ENCODE results near the gene PLEKHJ1.

PLEKHJ1 gene

DNA sequence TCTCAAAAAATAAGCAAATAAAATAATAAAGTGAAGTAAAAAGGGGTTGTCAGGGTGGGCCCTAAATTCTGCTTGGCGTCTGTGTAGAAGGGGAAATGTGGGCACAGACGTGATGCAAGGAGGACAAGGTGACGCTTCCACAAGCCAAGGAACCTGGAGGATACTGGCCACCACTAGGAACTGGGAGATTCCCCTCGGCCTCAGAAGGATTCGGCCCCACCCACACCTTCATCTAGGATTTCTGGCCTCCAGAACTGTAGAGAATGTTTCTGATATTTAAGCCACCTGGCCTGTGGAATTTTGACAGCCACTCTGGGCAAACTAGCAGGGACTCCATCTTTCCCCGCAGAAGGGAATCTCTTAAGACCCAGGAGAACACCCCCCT lies 1.1 kb downstream of the PLEKHJ1 start:
- no peak for DNase-seq (ENCODE audit: low spot score)

DNA sequence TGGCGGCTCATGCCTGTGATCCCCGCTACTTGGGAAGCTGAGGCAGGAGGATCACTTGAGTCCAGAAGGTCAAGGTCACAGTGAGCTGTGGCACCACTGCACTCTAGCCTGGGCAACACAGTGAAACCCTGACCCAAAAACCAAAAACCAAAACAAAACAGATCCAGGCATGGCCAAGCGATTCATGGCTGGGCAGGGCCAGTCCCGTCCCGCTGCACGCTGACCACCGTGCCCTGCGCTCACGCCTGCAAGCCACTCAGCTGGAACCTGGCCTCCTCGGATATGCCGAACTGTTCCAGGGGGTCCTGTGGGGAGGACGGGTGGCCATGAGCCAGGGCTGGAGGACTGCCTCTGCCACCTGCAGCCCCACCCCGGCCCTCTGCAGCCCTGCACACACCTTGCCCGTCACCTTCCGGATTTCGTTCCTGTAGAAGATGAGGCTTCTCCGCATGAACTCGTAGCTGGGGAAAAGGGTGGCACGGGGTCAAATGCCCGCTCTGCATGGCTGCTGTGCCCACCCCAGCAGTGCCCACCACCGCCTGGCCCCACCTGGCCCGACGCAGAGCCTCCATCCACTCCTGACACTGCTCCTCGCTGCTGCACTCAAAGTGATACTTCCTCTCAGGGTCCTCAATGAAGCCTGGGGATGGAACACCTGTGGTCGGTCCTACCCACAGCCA lies 2.4 kb downstream of the PLEKHJ1 start:
- DNase-seq (ENCODE audit: low spot score): no peak

DNA sequence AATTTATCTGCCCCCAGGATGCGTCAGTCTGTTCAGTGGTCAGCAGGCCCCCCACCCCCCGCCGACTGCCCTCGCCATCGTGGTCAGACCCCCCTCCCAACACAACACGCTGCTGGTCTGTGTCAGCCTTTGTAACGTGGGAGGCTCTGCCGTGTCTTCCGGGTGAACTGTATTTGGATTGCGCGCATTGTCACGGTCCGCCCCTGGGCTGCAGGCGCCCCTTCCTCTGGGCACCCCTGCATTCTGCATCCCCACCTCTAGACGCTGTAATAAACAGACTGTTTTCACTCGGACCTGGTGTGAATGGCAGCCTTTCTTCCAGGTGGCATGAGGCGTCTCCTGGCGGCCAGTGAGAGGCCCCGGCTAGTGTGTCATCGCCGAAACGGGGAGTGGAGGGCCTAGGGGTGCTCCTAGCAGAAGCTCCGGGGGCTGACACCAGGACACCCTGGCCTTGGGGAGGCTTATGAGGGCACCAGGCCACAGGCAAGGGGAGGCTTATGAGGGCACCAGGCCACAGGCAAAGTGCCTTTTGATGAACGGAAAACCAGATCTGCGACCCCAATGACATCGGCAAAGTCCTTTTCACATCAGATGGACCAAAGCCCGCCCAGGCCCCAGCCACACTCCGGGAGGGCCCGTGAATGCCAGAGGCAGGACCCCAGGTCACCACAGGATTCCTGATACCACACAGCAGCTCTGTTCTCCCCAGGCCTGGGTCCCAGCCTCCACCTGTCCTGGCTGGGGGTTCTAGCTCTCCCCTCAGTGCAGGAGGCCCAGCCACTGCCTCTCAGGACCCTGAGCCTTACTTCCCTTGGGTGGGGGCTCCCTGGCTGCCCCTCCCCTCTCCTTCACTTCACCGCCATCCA lies 3.6 kb downstream of the PLEKHJ1 start:
- no peak for DNase-seq (ENCODE audit: low spot score)

DNA sequence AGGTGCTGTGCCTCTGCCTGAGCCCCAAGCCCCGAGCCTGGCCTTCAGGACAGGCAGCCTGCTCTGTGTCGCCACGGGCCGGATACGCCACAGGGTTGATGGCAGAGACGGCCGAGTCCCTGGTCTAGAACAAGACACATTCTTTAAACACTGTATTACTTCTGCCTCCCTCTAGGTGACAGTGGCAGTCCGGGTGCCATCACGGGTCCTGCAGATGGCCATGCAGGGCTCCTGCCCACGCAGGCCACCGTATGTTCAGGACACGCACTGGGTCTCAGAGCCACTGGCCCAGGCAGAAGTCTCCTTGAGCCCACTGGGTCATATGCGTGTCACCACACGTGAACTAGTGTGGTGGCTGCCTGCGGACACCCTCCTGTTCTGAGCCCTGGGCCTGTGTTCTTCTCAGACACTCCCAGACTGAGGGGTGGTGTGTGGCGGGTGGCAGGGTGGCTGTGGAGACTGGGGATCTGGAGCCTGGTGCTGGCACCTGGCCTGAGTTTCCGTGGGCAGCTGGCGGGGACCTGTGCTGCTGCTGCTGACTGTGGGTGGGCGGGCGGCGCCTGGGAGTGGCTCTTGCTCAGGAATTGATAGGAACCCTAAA lies 4.4 kb downstream of the PLEKHJ1 start:
- no peak for DNase-seq (ENCODE audit: low spot score)

DNA sequence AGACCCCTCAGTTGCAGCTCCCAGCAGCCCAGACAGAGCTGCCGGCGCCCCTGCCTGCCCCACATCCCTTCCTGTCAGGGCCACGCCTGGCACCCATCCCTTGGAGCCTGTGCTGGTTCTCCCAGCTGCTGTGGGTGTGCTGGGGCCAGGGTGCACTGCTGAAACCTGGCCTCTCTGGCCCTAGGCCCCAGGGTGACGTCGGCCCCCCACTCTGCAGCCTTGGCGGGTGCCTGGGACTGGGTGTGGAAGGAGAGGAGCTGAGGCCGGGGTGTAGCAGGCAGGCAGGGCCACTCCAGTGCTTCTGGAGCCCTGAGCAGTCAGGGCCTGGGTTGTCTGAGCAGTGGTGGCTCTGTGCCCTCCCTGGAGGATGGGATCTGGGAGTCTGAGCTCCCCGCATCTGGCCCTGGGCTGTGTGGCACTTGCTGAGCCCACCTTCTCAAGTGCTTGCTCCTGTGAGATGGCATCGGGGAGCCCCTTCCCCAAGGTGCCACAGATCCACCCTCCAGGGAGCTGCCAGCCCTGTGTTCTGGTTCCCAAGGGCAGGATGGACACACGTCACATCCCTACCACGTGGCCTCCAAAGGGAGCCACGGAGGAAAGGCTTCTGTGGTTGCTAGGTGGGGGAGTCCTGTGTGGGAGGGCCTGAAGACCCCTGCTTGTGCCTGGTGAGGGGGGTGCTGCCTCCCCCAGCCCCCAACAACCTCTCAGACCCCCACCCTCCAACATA lies 5.2 kb downstream of the PLEKHJ1 start:
- DNase-seq (ENCODE audit: low spot score): no peak

DNA sequence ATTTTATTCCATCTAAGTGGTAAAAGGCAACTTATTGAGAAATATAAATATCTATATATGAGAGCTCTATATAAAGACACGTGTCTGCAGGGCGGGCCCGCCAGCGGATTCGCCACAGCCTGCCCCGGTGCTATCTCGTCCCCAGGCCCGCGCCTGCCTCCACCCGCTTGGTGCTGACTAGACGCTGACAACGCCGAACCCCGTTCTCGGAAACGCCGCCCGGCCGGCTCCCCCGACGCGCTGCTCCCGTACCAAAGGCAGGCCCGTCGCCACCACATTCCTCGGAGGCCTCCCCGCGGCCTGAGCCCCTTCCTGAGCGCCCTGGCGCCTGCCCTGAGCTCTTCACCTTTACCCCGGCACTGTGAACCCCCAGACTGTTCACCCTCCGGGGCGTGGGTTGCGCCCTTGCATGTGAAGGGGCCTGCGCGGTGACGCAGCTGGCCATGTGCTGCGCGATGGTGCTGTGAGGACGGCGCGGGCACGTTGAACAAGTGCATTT lies 6.0 kb downstream of the PLEKHJ1 start:
- no peak for DNase-seq (ENCODE audit: low spot score)

DNA sequence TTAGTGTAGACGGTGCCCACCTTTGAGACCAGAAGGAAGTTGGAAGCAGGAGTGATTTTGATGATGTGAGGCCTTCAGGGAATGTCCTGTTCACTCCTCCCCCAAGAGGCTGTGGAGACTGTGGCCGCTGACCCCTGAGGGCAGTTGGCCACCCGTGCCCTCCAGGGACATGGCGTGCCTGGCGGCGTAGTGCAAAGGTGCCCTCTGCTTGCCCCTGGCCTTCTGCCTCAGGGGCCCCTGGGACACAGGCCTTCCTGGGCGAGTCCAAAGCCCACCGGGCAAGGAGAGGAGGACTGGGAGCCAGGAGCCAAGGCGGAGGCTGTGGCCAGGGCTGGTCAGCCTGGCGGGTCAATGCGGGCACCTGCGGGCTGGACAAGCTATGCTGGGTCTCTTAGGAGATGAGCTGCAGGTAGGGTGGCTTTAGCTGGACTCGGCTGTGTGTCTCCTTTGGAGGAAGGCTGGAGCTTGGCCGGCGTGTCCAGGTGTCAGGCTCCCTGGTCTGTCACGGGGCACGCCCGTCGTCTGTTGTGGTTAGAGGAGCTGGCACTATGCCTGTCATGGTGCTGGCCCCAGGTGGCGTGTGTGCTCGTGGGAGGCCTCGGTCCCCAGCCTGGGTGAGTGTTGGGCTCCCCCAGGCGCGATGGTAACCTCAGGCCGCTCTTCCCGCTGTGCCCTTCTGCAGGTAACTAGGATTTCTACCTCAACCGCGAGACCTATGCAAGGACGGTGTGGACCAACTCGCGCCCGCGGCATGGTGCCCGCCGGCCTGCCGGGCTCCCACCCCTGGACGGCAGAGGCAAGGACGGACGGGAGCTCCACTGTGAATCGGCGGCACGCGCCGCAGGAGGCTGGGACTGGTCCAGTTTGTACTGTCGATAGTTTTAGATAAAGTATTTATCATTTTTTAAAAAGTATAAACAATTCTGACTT lies 6.8 kb downstream of the PLEKHJ1 start:
- DNase-seq (ENCODE audit: low spot score): no peak

DNA sequence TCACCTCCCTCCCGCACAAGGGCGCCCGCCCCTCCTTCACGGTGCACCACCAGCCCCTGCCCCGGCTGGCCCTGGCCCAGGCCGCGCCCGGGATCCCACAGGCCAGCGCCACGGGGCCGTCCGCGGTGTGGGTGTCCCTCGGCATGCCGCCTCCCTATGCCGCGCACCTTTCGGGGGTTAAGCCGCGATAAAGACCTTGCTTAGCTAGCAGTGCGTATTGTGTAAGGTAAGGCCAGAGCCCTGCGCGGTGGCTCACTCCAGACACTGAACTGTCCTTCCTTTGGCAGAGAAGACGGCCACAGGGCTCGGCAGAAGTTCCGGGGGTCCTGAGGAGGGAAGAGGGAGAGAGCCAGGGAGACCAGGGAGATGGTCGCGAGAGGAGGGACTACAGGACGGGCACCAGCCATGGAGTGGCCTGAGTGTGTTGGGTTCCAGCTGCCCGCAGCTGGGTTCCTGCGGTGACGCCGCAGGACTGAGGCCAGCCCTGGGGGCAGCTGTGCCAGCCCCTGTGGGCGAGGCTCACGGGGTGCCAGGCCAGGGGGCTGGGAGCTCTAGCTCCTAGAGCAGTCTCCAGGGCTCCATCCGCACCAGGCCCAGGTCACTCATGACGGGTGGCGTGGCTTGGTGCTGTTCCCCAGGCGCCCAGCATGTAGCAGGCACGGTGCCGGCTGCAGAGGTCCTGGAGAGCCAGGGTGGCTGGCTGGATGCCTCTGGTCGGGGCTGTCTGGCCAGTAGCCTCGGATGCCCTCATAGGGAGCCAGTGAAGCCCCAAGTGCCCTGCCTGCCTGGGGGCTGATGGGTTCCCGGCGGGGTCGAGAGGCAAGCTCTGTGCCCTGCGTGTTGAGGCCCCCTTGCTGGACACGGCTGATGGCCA lies 7.7 kb downstream of the PLEKHJ1 start:
- DNase-seq (ENCODE audit: low spot score): no peak

DNA sequence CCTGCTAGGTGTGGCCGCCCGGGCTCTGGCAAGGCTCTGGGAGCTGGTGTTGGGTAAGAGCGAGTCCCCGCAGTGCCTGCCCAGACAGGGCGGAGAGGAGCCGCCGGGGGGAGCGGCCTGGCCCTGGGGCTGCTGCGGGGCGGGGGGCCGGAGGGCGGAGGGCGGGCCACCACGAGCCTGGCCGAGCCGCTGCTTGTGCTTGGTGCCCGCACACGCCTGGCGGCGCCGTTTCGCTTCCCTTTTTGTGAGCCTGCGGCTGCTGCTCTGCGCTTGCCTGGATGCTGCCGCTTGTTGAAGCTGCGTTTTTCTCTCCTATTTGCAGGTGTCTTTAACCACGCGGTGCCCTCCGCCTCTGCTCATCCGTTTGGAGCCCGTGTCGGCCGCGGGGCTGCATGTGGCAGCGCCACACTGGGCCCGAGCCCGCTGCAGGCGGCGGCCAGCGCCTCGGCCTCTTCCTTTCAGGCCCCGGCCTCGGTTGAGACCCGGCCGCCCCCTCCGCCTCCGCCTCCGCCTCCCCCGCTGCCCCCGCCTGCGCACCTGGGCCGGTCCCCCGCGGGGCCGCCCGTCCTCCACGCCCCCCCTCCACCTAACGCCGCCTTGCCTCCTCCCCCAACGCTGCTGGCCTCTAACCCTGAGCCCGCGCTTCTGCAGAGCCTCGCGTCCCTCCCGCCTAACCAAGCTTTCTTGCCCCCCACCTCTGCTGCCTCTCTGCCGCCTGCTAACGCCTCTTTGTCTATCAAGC lies 8.5 kb downstream of the PLEKHJ1 start:
- DNase-seq (ENCODE audit: low spot score): no peak

DNA sequence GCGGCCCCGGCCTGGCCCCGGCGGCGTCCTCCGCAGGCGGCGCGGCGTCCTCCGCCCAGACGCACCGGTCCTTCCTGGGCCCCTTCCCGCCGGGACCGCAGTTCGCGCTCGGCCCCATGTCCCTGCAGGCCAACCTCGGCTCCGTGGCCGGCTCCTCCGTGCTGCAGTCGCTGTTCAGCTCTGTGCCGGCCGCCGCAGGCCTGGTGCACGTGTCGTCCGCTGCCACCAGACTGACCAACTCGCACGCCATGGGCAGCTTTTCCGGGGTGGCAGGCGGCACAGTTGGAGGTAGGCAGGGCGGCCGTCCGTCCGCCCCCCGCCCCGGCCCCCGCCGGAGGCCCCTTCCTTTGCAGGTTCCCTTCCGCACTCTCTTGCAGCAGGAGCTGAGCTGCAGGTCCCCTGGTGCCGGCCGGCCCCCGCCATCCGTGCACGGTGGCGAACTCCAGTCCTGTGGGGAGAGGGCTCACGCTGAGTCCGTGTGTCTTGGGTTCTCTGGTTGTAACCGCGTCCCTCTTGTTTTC lies 9.2 kb downstream of the PLEKHJ1 start:
- no peak for DNase-seq (ENCODE audit: low spot score)

DNA sequence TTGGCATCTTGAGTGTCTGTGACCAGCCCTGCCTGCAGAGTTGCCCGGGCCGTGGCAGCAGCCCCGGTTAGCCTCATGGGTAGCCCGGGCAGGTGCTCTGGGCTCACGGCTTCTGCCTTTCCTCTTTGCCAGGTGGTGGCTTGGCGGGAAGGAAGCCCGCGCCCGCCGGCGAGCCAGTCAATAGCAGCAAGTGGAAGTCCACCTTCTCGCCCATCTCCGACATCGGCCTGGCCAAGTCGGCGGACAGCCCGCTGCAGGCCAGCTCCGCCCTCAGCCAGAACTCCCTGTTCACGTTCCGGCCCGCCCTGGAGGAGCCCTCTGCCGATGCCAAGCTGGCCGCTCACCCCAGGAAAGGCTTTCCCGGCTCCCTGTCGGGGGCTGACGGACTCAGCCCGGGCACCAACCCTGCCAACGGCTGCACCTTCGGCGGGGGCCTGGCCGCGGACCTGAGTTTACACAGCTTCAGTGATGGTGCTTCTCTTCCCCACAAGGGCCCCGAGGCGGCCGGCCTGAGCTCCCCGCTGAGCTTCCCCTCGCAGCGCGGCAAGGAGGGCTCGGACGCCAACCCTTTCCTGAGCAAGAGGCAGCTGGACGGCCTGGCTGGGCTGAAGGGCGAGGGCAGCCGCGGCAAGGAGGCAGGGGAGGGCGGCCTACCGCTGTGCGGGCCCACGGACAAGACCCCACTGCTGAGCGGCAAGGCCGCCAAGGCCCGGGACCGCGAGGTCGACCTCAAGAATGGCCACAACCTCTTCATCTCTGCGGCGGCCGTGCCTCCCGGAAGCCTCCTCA lies 9.9 kb downstream of the PLEKHJ1 start:
- no peak for DNase-seq (ENCODE audit: low spot score)

DNA sequence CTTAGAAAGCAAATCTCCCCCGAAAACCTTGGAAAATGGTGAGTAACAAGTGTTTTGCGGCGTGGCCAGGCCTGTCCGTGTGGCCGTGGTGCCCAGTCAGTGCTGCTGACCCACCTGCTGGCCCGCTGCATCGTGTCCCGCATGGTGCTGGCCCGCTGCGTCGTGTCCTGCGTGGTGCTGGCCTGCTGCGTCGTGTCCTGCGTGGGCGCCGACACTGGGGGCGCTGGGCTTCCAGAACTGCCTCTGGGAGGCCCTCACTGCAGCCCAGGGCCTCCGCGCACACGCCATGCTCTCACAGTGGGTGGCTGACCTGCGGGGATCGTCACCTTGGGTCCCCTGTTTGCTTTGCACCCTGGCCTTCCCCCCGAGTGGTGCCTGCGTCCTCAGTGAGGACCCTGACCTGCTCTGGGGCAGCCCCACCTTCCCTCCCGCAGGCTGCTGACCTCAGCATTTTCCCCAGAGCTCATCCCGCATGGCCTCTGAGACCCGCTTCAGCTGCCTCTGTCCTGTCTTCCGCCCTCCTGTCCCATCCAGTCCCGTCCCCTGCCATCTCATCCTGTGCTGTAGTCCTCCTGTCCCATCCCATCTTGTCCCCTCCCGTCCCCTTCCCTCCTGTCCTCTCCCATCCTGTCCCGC lies 10.6 kb downstream of the PLEKHJ1 start:
- no peak for DNase-seq (ENCODE audit: low spot score)

DNA sequence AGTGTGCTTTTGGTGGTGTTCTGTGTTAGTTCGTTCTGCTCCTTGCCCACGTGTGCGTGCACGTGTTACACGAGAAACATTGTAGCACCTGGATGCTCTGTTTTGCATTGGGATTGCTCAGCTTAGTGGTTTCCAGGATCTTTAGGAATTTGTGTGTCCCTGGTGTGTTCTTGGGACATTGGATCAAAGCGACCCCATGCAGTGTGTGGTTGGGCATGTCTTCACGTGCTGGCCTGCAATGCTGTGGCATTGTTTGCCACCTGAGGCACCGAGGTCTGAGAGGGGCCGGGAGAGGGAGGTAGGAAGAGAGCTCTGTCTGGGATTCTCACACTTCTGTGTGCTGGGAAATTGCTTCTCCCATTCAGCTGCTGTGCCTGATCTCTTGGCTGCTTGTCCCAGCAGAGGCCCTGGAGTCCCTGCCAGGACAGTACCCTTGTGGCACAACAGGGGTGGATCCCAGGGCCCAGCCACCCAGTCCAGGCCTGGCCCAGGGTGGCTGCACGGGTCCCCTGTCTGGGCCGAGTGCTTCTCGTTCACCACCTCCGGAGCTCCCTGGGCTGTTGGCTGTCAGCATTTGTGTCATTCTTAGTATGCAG lies 11.3 kb downstream of the PLEKHJ1 start:
- DNase-seq (ENCODE audit: low spot score): no peak

DNA sequence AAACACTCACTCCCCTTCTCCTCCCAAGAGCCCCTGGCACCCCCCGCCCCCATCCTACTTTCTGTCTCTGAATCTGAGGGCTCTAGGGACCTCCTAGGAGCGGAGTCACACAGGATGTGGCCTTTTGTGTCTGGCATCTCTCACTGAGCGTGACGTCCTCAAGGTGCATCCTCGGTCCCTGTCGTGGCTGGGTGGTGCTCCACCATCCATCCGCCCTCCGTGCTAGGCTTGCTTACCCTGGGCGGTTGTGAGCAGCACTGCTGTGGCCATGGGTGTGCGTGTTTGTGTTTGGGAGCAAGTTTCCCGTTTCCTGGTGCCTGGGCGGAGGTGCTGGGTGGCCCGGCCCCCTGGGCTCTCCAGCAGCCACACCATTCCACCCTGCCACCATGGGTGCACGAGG lies 12.2 kb downstream of the PLEKHJ1 start:
- no peak for DNase-seq (ENCODE audit: low spot score)

DNA sequence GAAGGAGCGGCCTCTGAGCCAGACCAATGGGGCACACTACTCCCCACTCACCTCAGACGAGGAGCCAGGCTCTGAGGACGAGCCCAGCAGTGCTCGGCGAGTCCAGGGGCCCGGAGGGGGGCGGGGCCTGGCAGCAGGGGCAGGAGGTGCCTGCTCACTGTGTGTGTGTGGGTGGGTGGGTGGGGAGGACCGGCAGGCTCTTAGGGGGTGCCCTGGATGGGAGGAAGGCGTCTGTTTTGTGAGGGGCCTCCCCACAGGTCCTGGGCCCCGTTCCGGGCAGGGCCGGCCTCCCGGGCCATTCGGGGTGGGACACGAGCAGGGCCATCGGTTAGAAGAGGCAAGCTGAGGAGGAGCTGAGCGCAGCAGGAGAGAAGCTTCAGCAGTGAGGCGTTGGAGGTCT lies 12.7 kb downstream of the PLEKHJ1 start:
- no peak for DNase-seq (ENCODE audit: low spot score)

DNA sequence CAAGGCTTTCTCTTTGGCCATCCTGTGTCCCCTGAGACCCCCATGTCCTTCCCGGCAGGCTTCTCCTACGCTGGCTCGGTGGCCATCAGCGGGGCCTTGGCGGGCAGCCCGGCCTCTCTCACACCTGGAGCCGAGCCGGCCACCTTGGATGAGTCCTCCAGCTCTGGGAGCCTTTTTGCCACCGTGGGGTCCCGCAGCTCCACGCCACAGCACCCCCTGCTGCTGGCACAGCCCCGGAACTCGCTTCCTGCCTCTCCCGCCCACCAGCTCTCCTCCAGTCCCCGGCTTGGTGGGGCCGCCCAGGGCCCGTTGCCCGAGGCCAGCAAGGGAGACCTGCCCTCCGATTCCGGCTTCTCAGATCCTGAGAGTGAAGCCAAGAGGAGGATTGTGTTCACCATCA lies 14.2 kb downstream of the PLEKHJ1 start:
- DNase-seq (ENCODE audit: low spot score): no peak

DNA sequence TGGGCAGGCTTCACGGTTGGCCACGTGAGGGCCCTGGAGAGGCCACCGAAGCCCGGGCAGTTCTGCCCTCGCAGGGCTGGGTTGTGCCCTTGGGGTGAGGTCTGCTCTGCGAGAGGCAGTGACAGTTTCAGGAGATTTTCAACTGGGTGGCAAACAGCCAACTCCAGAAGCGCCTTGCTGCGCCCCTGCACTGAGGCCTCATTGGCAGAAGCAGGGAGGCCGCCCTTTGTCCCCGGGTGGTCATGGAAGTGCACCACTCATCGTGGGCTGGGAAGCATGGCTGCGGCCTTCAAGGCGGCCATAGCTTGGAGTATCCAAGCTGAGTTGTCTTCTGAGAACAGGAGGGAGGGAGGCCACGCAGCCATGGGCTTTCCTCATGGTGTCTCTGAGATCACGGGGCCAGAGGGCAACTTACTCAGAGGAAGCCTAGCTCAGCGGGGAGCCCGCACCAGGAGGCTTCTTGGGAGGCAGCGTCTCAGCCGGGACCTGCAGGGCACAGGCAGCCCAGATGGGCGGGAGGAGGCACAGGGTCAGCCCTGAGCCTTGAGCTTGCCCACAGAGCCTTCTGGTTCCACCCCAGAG lies 14.8 kb downstream of the PLEKHJ1 start:
- DNase-seq (ENCODE audit: low spot score): no peak
